ENCODE data around the gene SYP. TPM values are rescaled to one million over a fixed set of nuclear protein-coding genes. Genes with fewer than 3 reads are reported as not detected.

SYP gene
- polyA plus RNA-seq, 1 of the 3 experiments (the other 2 are of a cell fraction): 0.76 TPM

GRCh38 chrX:49155900-49156837, 43.8 kb downstream of the SYP start:
- POLR2A ChIA-PET: interaction anchor here (0.5 kb wide), 1 partner anchor 50 kb away, joined by 3 read pairs; no protein-coding TSS in a partner anchor
- H3K9ac ChIP-seq: peak overlapping the region; percentile 83
- no peak for TF ChIP-seq SIN3A (IDR thresholded peaks at IDR 0.05; ENCODE audit: borderline replicate concordance, low read depth, low read length)
- no peak for TF ChIP-seq TCF12 (IDR thresholded peaks at IDR 0.05)
- no peak for TF ChIP-seq CHD2 (IDR thresholded peaks at IDR 0.05; ENCODE audit: low read length, partially characterized antibody)
- peak; percentile 51 for TF ChIP-seq POLR2AphosphoS5 (IDR thresholded peaks at IDR 0.05; ENCODE audit: low read depth, low read length)
- no peak for TF ChIP-seq TEAD4 (IDR thresholded peaks at IDR 0.05; ENCODE audit: borderline replicate concordance, insufficient read depth)
- TF ChIP-seq MXI1 (IDR thresholded peaks at IDR 0.05; ENCODE audit: low read depth, low read length): no peak
- peak; percentile 74 for TF ChIP-seq NRF1 (IDR thresholded peaks at IDR 0.05; ENCODE audit: low read depth, low read length)
- TF ChIP-seq IRF3 (IDR thresholded peaks at IDR 0.05; ENCODE audit: low read depth, low read length): no peak
- TF ChIP-seq USF1 (IDR thresholded peaks at IDR 0.05; ENCODE audit: borderline replicate concordance, low read depth): no peak
- TF ChIP-seq, protein P1, sequence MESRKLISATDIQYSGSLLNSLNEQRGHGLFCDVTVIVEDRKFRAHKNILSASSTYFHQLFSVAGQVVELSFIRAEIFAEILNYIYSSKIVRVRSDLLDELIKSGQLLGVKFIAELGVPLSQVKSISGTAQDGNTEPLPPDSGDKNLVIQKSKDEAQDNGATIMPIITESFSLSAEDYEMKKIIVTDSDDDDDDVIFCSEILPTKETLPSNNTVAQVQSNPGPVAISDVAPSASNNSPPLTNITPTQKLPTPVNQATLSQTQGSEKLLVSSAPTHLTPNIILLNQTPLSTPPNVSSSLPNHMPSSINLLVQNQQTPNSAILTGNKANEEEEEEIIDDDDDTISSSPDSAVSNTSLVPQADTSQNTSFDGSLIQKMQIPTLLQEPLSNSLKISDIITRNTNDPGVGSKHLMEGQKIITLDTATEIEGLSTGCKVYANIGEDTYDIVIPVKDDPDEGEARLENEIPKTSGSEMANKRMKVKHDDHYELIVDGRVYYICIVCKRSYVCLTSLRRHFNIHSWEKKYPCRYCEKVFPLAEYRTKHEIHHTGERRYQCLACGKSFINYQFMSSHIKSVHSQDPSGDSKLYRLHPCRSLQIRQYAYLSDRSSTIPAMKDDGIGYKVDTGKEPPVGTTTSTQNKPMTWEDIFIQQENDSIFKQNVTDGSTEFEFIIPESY (IDR thresholded peaks at IDR 0.05; ENCODE audit: borderline replicate concordance, low read depth): no peak
- no peak for TF ChIP-seq FOSL2 (IDR thresholded peaks at IDR 0.05; ENCODE audit: borderline replicate concordance, low read depth)
- TF ChIP-seq YY1 (IDR thresholded peaks at IDR 0.05; ENCODE audit: low read depth): no peak
- no peak for TF ChIP-seq MEF2A (IDR thresholded peaks at IDR 0.05; ENCODE audit: borderline replicate concordance, low read depth)
- no peak for TF ChIP-seq RCOR1 (IDR thresholded peaks at IDR 0.05; ENCODE audit: low read length)
- TF ChIP-seq GABPA (IDR thresholded peaks at IDR 0.05; ENCODE audit: low read depth): no peak
- TF ChIP-seq, protein P2, sequence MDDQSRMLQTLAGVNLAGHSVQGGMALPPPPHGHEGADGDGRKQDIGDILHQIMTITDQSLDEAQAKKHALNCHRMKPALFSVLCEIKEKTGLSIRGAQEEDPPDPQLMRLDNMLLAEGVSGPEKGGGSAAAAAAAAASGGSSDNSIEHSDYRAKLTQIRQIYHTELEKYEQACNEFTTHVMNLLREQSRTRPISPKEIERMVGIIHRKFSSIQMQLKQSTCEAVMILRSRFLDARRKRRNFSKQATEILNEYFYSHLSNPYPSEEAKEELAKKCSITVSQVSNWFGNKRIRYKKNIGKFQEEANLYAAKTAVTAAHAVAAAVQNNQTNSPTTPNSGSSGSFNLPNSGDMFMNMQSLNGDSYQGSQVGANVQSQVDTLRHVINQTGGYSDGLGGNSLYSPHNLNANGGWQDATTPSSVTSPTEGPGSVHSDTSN (IDR thresholded peaks at IDR 0.05): no peak
- TF ChIP-seq TAF1 (IDR thresholded peaks at IDR 0.05; ENCODE audit: borderline replicate concordance, low read depth, low read length): peak; percentile 20; the same call in 1 of the 2 replicates
- TF ChIP-seq USF2 (IDR thresholded peaks at IDR 0.05; ENCODE audit: borderline replicate concordance, low read depth, low read length): no peak
- TF ChIP-seq GATA2 (CRISPR knock-in tag; IDR thresholded peaks at IDR 0.05): no peak
- TF ChIP-seq JUND (IDR thresholded peaks at IDR 0.05): no peak
- TF ChIP-seq FOXJ3 (CRISPR knock-in tag; IDR thresholded peaks at IDR 0.05): no peak
- TF ChIP-seq RAD21 (IDR thresholded peaks at IDR 0.05; ENCODE audit: low read length): peak; percentile 25; the same call in 1 of the 2 replicates

More at GRCh38 chrX:49155900-49156837, 43.8 kb downstream of the SYP start:
- Histone ChIP-seq H3F3A (replicated peaks; ENCODE audit: insufficient read depth) (peaks cover 3% of the 10 kb centered on the region), H3K27ac (ENCODE audit: low read depth in 2 of 2, low read length in 1 of 2) (peak overlapping the region; percentile 85 to 90), H3K4me3 (ENCODE audit: low read depth in 2 of 2, low read length in 1 of 2) (peak overlapping the region; percentile 46 to 54), H3K9me2 (no peaks in the 10 kb centered on the region), H4K20me1 (ENCODE audit: insufficient read depth) (no peaks in the 10 kb centered on the region), H3K36me3 (replicated peaks in 1 of 2; ENCODE audit: control insufficient read depth in 1 of 2, insufficient read depth in 2 of 2, low read length in 1 of 2) (no peaks in the 10 kb centered on the region), H3K9me3 (no peaks in the 10 kb centered on the region), H3K79me2 (ENCODE audit: insufficient read depth) (no peaks in the 10 kb centered on the region), H2AFZ (ENCODE audit: low read depth) (0 out of 2 replicates have a peak overlapping the region, but pooled peaks have one; percentile 74), H3K27me3 (ENCODE audit: insufficient read depth) (peaks cover 8% of the 10 kb centered on the region; the same call in 1 of the 2 replicates), H3K4me2 (peak overlapping the region; percentile 78), H3K4me1 (ENCODE audit: control insufficient read depth in 1 of 2, insufficient read depth in 2 of 2, low read depth in 1 of 2, low read length in 1 of 2) (no peaks in the 10 kb centered on the region; a peak in 1 of 4 replicates)
- CTCF ChIA-PET: interaction anchor here (0.6 to 0.9 kb wide), 10 partner anchors 9 to 54 kb away, joined by 3 to 6 read pairs (median 4); no protein-coding TSS in a partner anchor
- WGBS (ENCODE audit: low lambda C conversion rate): 19% methylated on average over 27 of the region's 65 CpGs
- peak; percentile 91 for DNase-seq

Data from SK-N-SH (cell line).